Colonic mucosa (tissue), 4 donors: ENCODE data around the gene RAD54L. TPM values are rescaled to one million over a fixed set of nuclear protein-coding genes. Genes with fewer than 3 reads are reported as not detected.
"Not testable (repeated sequence)": the region's sequence is repeated elsewhere in the genome, so short reads cannot be mapped to it uniquely, and the experiment has no call there.

Experiments
- DNase-seq: peaks from one replicate; pipeline ENCODE4 v3.0.0-alpha.2; 2020
- H3K27ac ChIP-seq: fragments of 200-600 bp; one replicate; pipeline ENCODE4 v1.8.0; 2021
- H3K27me3 ChIP-seq: fragments of 200-600 bp; one replicate; pipeline ENCODE4 v1.8.0; 2021
- H3K36me3 ChIP-seq: fragments of 200-600 bp; one replicate; pipeline ENCODE4 v1.8.0; 2021
- H3K4me1 ChIP-seq: fragments of 200-600 bp; one replicate; pipeline ENCODE4 v1.8.0; 2021; ENCODE audit warnings: mild to moderate bottlenecking
- H3K4me3 ChIP-seq: fragments of 200-600 bp; one replicate; pipeline ENCODE4 v1.8.0; 2021
- H3K9ac ChIP-seq, 2 donors: one replicate each; pipeline ENCODE4 v1.7.0; 2013; ENCODE audit warnings: control low read depth in 2 of 2, low read depth in 2 of 2, low read length in 2 of 2
- H3K9me3 ChIP-seq: fragments of 200-600 bp; one replicate; pipeline ENCODE4 v1.8.0; 2021
- intact Hi-C: fragments of 100-400 bp; cut with DNase I; formaldehyde crosslinking; loops from one replicate; pipeline ENCODE4 v1.14.1; 2022
- total RNA-seq, 2 donors: library from RNA; stranded (reverse); fragmentation: NEBNext Ultra II Directional in 1 of 2; extraction: Animal tissue kit (Norgen Biotek cat#: 25700) in 1 of 2; gene quantifications; one replicate each; pipeline ENCODE4 v1.2.1, GENCODE V29; 2021
- TF ChIP-seq, protein P1 (sequence below): fragments of 200-600 bp; IDR thresholded peaks from one replicate; pipeline ENCODE4 v1.8.0; 2022; ENCODE audit warnings: antibody characterized with exemption, mild to moderate bottlenecking
- donor health status: healthy.
- donor health status: DM: no; HTN: no; CAD: no.
- donor health status: DM: no; HTN: no; CAD: no.

Gene RAD54L
- total RNA-seq, 2 donors from 2014 or later: 5.9 to 27.5 TPM

DNA sequence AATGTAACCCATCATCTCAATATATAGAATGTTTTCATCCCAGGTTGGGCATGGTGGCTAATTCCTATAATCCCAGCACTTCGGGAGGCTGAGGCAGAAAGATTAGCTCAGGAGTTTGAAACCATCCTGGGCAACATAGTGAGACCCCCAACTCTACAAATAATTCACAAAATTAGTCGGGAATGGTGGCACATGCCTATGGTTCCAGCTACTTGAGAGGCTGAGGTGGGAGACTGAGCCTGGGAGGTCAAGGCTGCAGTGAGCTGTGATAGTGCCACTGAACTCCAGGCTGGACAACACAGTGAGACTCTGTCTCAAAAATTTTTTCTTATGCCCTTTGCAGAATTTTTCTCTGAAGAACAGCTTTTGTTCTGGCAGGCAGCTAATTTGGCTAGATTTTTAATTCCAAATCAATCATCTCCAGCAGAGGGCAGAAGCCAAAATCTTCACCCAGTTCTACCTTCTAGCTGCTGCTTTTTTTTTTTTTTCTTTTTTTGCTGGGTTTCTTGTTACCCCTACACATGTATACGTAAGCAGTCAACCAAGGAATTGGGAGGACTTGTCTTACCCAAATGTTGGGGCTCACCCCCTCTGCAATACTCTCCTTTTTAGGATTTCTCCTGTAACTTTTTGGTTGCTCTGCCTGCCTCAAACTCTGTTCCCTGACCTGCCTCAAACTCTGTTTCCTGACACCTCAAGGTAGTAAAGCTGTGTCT lies 2.7 kb upstream of the RAD54L start:
- intact Hi-C loops: loop anchor here (10.0 kb wide), 1 partner anchor 100 kb away; the partner anchor contains the start of gene NSUN4
- H3K36me3 ChIP-seq: no peaks in the 10 kb centered on the region
- no peaks in the 10 kb centered on the region for H3K27me3 ChIP-seq
- H3K4me1 ChIP-seq: no peaks in the 10 kb centered on the region
- H3K9me3 ChIP-seq: no peaks in the 10 kb centered on the region
- no peak overlapping the region for H3K9ac ChIP-seq
- H3K27ac ChIP-seq: no peak overlapping the region
- TF ChIP-seq, protein P1, sequence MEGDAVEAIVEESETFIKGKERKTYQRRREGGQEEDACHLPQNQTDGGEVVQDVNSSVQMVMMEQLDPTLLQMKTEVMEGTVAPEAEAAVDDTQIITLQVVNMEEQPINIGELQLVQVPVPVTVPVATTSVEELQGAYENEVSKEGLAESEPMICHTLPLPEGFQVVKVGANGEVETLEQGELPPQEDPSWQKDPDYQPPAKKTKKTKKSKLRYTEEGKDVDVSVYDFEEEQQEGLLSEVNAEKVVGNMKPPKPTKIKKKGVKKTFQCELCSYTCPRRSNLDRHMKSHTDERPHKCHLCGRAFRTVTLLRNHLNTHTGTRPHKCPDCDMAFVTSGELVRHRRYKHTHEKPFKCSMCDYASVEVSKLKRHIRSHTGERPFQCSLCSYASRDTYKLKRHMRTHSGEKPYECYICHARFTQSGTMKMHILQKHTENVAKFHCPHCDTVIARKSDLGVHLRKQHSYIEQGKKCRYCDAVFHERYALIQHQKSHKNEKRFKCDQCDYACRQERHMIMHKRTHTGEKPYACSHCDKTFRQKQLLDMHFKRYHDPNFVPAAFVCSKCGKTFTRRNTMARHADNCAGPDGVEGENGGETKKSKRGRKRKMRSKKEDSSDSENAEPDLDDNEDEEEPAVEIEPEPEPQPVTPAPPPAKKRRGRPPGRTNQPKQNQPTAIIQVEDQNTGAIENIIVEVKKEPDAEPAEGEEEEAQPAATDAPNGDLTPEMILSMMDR: no peak
- no peak overlapping the region for H3K4me3 ChIP-seq
- no peak for DNase-seq

GRCh38 chr1:46246136-46246535 lies 1.4 kb upstream of the RAD54L start:
- H3K27ac ChIP-seq, H3K36me3 ChIP-seq, H3K9ac ChIP-seq, H3K9me3 ChIP-seq, DNase-seq, H3K27me3 ChIP-seq, H3K4me1 ChIP-seq, H3K4me3 ChIP-seq: not testable (repeated sequence)
- intact Hi-C loops: loop anchor here (10.0 kb wide), 1 partner anchor 99 kb away; the partner anchor contains the start of gene NSUN4

DNA sequence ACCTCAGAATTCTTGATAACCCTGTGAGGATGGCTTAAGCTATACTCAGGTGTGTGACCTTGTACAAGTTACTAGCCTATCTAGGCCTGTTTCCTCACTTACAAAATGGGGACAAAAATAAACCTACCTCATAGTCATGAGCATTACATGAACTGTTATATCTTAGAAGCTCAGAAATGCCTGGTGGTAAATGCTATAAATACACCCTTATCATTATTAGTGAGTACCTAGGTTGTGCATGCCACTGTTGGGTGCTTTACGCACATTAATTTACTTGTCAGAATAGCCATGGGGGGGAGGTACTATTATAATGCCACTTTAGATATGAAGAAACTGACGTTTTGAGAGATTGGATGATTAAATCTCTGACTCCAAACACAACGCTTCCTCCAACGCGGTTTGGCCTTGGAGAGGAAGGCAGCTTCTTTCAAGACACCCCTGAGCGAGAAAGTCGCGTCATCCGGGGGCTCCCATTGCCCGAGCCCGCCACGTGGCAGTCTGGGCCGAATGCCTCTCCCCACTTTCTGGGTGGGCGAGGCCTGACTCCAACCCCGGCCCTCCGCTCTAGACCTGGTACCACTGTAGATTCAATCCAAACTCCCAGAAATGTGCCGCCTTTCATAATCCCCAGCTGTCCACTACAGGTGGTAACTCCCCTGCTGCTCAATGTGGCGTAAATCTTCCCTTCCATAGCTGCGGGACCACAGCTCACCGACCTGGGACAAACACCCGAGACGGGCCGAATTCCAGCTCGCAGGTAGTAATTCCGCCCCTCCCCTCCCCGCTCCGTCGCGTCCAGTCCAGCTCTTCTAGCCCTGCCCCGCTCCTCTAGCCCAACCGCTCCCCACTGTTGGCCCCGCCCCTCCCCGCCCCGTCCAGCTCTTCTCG lies 771 bp upstream of the RAD54L start:
- Histone ChIP-seq H3K9ac (peak overlapping the region; percentile 75 to 89), H3K4me1 (no peaks in the 10 kb centered on the region), H3K9me3 (no peaks in the 10 kb centered on the region), H3K27me3 (no peaks in the 10 kb centered on the region), H3K4me3 (peak overlapping the region; percentile 66), H3K36me3 (no peaks in the 10 kb centered on the region), H3K27ac (peak overlapping the region; percentile 61)
- DNase-seq: peak; percentile 61
- TF ChIP-seq, protein P1: no peak
- intact Hi-C loops: loop anchor here (10.0 kb wide), 1 partner anchor 98 kb away; the partner anchor contains the start of gene NSUN4

DNA sequence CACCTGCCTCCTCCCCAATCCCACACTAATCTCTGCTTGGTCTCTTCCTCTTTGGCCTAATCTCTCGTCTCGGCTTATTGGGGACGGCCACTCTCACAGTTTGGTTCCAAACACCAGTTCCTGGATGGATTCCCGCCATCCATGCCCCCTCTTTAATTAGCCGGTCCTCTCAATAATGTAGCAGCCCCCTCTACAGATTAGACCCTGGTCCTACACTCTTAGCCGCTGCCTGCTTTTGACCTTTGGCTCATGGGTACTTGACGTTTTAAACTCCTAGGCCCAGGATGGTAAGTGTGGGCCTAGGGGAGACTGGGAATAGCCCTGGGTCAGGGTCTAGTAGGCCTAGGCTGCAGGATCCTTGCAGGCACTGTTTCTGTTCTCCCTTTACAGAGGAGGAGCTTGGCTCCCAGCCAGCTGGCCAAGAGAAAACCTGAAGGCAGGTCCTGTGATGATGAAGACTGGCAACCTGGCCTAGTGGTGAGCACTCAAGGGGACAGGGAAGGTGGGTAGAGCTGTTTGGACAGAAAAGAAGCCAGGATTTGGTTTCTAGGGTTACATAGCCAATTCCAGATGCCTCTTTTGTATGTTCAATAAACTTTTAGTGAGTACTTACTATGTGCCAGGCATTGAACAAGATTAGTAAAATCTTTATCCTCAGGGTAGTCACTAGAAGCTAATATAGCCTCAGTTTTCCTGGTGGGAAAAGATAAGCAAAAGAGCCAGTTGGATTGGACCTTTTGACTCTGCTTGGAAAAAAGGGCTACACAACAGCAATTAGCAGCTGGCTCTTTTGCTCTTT lies 758 bp downstream of the RAD54L start:
- Histone ChIP-seq H3K27me3 (no peaks in the 10 kb centered on the region), H3K4me3 (peak overlapping the region; percentile 65), H3K27ac (no peak overlapping the region), H3K4me1 (no peaks in the 10 kb centered on the region), H3K36me3 (no peaks in the 10 kb centered on the region), H3K9me3 (no peaks in the 10 kb centered on the region), H3K9ac (peak overlapping the region in 1 of 2 donors; percentile 21)
- intact Hi-C loops: loop anchor here (10.0 kb wide), 1 partner anchor 96 kb away; the partner anchor contains the start of gene NSUN4
- peak; percentile 82 for DNase-seq
- TF ChIP-seq, protein P1: no peak

- no peak overlapping the region for H3K4me3 ChIP-seq
- H3K9me3 ChIP-seq: no peaks in the 10 kb centered on the region
- no peaks in the 10 kb centered on the region for H3K36me3 ChIP-seq
- H3K27ac ChIP-seq: no peak overlapping the region
- no peak for DNase-seq
- intact Hi-C loops: no loop called here
- TF ChIP-seq, protein P1: no peak
- no peak overlapping the region for H3K9ac ChIP-seq
- no peaks in the 10 kb centered on the region for H3K4me1 ChIP-seq
- H3K27me3 ChIP-seq: no peaks in the 10 kb centered on the region
These were observed 7.1 kb downstream of the RAD54L start for GRCh38 chr1:46254668-46255067.
